Muscle of back (tissue), 11 donors: Measurements from ENCODE around the gene DPYSL3. TPM values are rescaled to one million over a fixed set of nuclear protein-coding genes. Genes with fewer than 3 reads are reported as not detected.

Experiments
- DNase-seq, 3 donors: peaks; one replicate each; pipeline versions ENCODE4 v3.0.0 to v3.0.0-alpha.2; 2013
- polyA plus RNA-seq, 10 donors: library from polyadenylated mRNA; unstranded; fragments of 120-200 nt; gene quantifications; one replicate each; pipeline ENCODE4 v1.2.1, GENCODE V29; 2013; ENCODE audit not compliant: insufficient read length in 10 of 10

DPYSL3 gene
- polyA plus RNA-seq, 10 donors: 82.9 to 191 (median 128) TPM

DNA sequence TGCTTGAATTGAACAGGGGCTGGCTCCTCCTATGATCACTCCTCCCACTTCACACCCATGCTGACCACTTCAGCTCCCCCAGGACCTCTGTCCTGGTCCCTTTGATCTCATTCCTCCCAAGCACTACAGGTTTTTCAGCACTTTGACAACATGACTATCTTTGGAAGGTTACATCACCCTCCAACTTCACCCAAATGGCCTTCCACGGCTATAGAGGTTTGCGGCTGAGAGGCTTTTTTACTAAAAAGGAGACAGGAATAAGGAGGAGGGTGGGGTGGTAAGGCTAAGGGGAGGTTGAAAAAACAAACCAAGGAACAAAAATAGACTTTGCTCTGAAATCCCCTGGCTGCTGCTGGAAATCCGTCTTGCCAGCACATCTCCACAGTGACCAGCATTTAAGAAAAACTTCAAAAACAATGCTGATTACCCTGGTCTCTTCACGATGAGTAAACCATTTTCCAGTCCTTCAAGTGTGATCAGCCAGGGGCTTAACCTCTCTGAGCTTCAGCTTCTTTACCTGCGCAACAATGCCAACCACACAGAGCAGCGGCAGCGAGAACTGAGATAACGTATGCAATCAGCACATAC lies 102.7 kb downstream of the DPYSL3 start:
- no peak for DNase-seq

DNA sequence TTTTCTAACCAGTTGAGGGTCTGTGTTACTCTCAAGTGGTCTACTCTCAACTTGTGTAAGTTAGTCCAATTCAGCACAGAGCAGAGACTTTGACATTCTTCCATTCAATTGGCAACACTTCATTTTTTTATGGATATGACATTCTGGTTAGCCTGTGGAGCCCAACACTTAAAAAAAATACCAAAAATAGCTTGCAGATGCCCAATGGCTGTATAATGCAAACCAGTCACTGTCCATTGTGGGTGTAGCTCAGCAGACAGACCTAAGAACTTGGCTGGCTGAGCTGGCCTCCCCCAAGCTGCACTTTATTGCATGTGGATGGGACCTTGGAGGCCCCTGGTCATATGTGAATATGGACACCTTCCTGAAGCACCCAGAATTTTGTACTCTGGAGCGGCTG lies 103.2 kb downstream of the DPYSL3 start:
- DNase-seq: no peak

DNA sequence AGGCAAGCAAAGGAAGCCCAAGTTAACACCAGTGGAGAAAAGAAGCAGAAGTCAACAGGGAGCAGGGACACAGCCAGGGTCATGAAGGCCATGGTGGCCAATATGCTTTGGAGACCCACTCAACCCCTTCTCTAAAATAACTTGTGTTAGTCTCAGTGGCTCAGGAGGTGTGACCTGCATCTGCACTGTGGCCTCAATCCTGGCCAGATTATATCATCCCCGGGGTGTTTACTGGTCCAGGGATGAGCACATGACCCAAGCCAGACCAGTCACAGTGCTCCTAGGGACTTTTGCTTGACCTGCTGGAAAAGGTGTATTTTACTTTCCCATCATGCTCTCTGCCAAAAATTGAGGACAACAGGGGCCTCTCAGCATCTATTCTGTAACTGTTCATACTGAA lies 105.2 kb downstream of the DPYSL3 start:
- DNase-seq: no peak

DNA sequence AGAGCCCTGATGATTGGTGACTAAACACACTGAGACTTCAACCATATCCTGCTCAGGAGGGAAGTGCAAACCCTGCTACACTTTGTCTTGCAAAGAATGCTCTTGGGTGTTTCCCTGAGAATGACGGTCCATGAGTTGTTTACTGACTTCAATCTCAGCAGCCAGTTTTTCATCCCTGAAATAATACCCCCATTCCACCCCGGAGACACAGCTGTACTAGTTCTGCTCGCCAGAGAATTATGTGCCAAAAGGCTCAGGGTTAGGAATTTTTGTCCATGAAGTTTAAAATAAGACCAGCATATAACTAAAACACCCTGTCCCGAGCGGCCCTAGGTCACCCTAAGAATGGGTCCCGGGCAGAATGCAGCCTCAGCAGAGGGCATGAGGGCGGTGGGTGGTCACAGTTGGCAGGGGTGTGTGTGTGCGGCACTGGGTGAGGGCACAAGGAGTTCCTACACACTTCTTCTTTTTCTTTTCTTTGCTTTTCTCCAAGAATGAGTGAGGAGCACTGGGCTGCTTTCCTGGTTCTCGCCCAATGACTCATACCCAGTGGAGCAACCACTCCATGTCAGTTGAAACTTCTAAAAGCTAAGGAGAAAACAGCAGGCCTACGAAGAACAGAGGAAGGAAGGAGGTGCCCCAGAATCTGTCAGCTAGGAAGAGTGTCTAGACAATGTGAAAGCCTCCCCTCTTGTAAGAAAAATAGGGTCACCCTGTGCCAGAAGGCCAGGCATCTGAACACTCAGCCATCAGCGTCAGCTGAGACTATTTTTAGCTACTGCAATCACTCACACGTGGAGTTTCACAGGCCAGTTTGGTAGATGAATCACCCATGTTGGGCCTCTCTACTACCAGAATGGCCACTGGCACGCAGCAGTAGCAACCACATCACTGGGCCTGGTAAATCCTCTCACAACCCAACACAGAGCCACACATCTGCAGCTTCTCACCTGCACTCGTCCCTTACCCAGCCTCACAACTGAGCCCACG lies 105.9 kb downstream of the DPYSL3 start:
- peak; percentile 35 to 90 (median 61) for DNase-seq

DNA sequence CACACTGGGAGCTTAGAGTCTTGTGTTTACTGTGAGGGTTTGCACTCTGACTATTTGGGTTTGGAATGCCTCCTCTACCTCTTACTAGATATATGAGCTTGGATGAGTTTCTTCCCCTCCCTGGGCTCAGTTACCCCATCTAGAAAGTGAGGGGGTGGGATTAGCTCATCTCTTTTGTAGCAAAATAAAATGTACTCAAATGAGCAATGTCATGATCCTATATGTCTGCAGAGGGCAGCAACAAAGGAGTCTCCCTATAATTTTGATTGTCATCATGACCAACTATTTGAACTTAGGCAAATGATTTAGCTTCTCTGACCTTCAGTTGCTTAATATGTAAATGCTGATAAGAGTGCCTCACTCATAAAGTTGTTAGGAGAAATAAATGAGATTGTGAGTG lies 109.0 kb downstream of the DPYSL3 start:
- no peak for DNase-seq

GRCh38 chr5:147400126-147400809 lies 109.6 kb downstream of the DPYSL3 start:
- DNase-seq: no peak

DNA sequence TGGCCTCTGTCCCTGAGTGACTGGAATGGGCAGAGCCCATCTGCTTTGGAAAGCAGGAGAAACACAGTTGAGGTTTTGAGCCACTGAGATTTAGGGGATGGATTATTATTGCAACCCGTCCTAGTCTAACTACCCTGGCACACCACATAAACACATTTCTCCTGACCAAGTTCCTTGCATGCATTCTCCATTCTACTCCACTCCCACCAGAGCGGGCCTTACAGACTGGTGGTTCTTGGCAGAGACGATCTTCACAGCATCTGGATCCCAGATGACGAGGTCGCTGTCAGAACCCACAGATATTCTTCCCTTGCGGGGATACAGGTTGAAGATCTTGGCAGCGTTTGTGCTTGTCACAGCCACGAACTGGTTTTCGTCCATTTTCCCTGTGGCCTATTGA lies 111.0 kb downstream of the DPYSL3 start:
- DNase-seq: no peak

GRCh38 chr5:147397616-147398015 lies 112.3 kb downstream of the DPYSL3 start:
- DNase-seq: no peak

- DNase-seq: no peak
These were observed 113.6 kb downstream of the DPYSL3 start for GRCh38 chr5:147396070-147396823.

DNA sequence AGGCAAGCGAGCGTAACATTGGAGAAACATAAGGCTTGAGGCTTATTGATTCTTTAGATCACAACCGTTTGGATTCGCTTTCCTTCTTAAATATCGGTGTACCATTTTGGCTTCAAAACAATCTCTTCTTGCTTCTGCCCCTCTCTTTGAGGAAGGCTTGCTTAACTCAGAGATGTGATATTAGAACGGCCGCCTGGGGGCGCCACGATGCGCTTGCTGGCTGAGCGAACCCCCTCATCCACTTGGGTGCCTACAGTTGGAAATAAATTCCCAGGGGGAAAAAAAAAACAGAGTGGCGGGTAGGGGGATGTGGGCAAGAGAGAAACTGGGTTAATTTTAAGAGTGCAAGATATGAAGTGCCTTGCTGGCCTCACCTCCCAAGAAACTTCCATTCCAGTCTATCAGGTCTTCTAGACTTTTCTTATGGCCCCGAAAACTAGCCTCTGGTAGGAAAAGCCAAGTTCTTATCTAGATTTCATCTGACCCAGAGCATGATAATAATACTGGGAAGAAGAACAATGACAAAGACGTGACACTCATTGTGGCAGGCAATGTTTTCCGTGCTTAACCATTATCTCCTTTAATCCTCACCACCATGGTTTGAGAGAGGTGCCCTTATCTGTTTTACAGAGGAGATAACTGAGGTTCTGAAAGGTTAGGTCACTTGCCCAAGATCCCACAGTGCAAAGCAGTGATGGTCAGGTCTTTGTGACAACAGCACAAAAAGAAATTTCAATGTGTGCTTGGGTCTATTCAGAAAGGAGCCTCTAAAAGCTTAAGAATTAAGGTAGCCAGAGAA lies 115.8 kb downstream of the DPYSL3 start:
- no peak for DNase-seq

GRCh38 chr5:147391781-147392180 lies 118.1 kb downstream of the DPYSL3 start:
- peak in 1 of 3 donors; percentile 38 for DNase-seq

- DNase-seq: no peak
These were observed 119.1 kb downstream of the DPYSL3 start for GRCh38 chr5:147390654-147391225.

DNA sequence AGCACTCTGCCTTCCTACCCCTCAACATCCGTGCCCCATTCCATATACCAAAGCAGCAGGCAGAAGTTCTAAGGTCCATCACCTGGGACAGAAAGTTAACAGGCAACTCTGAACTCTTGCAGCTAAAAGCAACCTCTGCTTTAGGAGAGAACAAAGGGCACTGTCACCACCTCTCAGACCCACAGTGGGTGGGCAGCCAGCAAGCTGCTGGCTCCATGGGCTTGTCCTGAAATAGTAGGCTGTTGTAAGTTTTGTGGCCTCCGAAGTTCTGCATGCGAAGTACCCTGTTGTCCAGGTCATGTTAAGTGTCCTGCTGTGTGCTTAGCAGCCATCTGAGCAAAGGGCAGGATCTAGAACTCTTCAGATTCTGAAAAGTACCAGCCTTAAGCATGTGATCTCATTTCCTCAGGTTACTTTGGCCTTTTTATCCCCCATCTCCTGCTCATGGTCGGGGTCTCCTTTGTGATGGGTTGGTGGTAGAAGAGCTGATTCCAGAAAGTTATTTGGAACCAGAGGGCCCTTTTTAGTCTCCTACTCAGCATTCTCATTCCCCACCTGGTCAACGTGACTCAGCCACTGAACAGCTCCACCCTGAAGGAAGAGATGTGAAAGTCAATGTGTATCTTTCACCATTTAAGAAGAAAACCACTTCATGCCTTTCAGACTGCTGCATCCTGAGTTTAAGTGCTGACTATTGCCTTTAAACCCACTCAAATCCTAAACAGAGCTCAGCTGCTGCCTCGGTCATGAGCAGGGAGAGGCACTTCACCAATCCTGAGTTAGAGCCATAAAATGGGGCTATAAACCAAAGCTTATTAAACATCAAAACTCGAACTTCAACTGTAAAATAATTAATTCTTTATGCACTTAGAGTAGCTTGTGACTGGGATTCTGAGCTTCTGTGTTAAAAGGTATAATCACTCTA lies 121.4 kb downstream of the DPYSL3 start:
- no peak for DNase-seq

DNA sequence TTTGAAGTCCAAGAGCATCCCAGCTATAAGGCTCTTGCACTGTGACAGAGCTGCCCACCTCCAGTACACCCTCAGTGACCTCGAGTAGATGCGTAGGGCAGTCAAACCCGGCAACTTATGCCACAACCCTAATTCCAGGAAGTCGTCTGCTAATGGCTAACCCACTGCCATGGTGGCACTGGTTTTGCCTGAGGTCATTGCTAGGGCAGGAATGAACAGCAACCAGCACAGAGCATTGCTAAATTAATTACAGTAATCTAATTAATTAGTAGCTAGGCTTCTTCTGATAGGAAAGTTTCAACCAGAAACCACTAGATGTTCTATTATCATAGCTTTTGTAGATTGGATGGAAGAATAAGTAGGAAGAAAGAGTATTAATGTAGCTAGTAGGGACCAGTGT lies 122.8 kb downstream of the DPYSL3 start:
- no peak for DNase-seq

DNA sequence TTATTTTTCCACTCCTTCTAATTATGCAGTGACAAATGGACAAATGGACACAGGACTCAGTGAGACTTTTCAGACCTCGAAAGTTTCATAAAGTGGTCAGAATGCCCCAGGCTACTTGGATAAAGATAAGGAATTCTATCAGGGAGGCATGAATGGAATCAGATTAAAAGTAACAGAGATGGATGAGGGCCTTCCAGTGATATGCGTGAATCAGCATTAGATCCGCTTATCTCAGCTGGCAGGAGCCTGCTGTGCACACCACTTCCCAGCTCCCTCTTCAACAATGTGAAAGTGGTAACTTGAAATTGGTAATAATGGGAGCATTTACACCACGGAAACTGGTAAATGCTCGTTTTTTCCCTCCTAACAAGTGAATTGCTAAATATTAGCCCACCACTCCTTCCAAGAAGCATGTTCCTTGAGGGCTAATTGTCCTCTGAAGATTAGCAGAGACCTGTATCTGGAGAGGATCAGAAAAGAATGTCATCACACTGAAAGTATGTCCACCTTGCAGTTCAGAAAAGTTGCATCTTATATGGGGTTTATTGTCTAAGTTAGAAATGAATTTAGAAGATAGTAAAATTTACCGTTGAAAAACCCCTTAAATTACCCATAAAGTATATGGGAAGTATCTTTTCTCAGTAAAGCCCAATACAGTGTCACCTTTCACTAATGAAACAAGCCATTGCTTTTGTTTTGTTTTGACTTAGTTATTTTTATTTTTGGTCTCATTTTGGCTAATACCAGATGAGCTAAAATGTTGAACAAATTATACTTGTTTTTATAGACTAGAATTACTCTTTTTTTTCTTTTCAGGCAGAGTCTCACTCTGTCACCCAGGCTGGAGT lies 125.3 kb downstream of the DPYSL3 start:
- no peak for DNase-seq

GRCh38 chr5:147382776-147383175 lies 127.1 kb downstream of the DPYSL3 start:
- no peak for DNase-seq

DNA sequence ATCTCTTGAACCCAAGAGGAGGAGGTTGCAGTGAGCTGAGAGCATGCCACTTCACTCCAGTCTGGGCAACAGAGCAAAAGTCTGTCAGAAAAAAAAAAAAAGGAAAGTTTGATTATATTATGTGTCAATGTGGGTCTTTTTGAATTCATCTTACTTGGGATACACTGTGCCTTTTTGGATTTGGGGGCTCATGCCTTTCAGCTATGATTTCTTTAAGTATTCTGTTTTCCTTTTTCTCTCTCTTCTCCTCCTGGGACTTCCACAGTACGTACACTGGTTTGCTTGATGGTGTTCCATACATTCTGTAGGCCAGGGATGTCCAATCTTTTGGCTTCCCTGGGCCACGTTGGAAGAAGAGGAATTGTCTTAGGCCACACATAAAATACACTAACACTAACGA lies 128.3 kb downstream of the DPYSL3 start:
- no peak for DNase-seq

GRCh38 chr5:147377682-147378081 lies 132.2 kb downstream of the DPYSL3 start:
- DNase-seq: no peak

DNA sequence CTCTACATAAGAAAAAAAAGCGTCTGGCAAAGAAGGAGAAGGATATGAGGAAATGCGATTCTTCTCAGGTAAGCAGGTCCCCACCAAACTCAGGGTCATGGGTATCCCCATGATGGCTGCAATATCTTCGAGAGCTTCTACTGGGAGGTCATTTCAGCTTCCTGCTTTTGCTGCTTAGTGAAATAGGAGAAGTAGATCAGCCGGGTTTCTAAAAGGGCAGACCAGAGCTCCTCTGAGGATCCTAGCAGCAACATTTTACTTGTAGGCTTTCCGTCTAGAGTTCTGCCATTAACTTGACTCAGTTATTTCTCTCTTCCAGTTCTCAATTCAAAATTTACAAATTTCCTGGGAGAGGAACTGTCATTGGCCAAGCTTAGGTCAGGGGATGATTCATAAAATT lies 134.7 kb downstream of the DPYSL3 start:
- DNase-seq: no peak
